ENCODE measurements around the gene MOB3A. TPM values are rescaled to one million over a fixed set of nuclear protein-coding genes. Genes with fewer than 3 reads are reported as not detected.

MOB3A gene
- total and polyA plus RNA-seq, 9 of the 15 experiments (the other 6 are each of a cell fraction or from before 2014, with no cell fraction given): 1.1 to 24.1 (median 6.0) TPM

GRCh38 chr19:2048959-2049740 lies 47.0 kb downstream of the MOB3A start (continued):
- TF ChIP-seq, protein P1, sequence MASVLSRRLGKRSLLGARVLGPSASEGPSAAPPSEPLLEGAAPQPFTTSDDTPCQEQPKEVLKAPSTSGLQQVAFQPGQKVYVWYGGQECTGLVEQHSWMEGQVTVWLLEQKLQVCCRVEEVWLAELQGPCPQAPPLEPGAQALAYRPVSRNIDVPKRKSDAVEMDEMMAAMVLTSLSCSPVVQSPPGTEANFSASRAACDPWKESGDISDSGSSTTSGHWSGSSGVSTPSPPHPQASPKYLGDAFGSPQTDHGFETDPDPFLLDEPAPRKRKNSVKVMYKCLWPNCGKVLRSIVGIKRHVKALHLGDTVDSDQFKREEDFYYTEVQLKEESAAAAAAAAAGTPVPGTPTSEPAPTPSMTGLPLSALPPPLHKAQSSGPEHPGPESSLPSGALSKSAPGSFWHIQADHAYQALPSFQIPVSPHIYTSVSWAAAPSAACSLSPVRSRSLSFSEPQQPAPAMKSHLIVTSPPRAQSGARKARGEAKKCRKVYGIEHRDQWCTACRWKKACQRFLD (CRISPR knock-in tag; IDR thresholded peaks at IDR 0.05): no peak
- TF ChIP-seq NR2C2 (CRISPR knock-in tag; IDR thresholded peaks at IDR 0.05) (no peak), NR2C2 (tag; IDR thresholded peaks at IDR 0.05) (no peak), RCOR1 (IDR thresholded peaks at IDR 0.05; ENCODE audit: borderline replicate concordance in 1 of 2, low read depth in 2 of 2, low read length in 2 of 2) (no peak), PRMT5 (CRISPR knock-in tag; IDR thresholded peaks at IDR 0.05) (no peak), ZBTB8A (IDR thresholded peaks at IDR 0.05; ENCODE audit: partially characterized antibody) (no peak), JUN (IDR thresholded peaks at IDR 0.05; ENCODE audit: borderline replicate concordance, low read depth, low read length) (no peak), JUN (CRISPR knock-in tag; IDR thresholded peaks at IDR 0.05; ENCODE audit: borderline replicate concordance) (no peak; the same call in 1 of the 2 replicates), MAX (CRISPR knock-in tag; IDR thresholded peaks at IDR 0.05) (0 out of 2 replicates have a peak, but pooled peaks have one; percentile 19), NFXL1 (CRISPR knock-in tag; IDR thresholded peaks at IDR 0.05) (no peak), ZNF766 (CRISPR knock-in tag; conservative IDR thresholded peaks at IDR 0.05) (no peak), ZC3H4 (CRISPR knock-in tag; IDR thresholded peaks at IDR 0.05; ENCODE audit: borderline replicate concordance) (0 out of 2 replicates have a peak, but pooled peaks have one; percentile 41), ZNF551 (CRISPR knock-in tag; IDR thresholded peaks at IDR 0.05) (no peak), THRA (IDR thresholded peaks at IDR 0.05) (no peak), NFE2L1 (tag; IDR thresholded peaks at IDR 0.05; ENCODE audit: borderline replicate concordance, low read depth) (no peak), RAD21 (CRISPR knock-in tag; conservative IDR thresholded peaks at IDR 0.05 in 1 of 2, IDR thresholded peaks at IDR 0.05 in 1 of 2) (no peak), FOXA3 (CRISPR knock-in tag; conservative IDR thresholded peaks at IDR 0.05 in 1 of 2, IDR thresholded peaks at IDR 0.05 in 1 of 2) (peak in 1 of 2 experiments; percentile 40; a peak in 1 of 4 replicates), HMG20B (CRISPR knock-in tag; IDR thresholded peaks at IDR 0.05) (no peak), ZNF197 (CRISPR knock-in tag; IDR thresholded peaks at IDR 0.05; ENCODE audit: low read depth) (no peak), KAT8 (IDR thresholded peaks at IDR 0.05; ENCODE audit: low read depth) (no peak), RBM34 (IDR thresholded peaks at IDR 0.05; ENCODE audit: borderline replicate concordance, insufficient read depth, low read length) (no peak), POU5F1 (IDR thresholded peaks at IDR 0.05; ENCODE audit: borderline replicate concordance, low read depth, low read length, partially characterized antibody) (no peak), BRCA1 (IDR thresholded peaks at IDR 0.05) (no peak), BRCA1 (CRISPR knock-in tag; IDR thresholded peaks at IDR 0.05) (0 out of 2 replicates have a peak, but pooled peaks have one; percentile 35), POLR3G (IDR thresholded peaks at IDR 0.05; ENCODE audit: extremely low read depth, insufficient read length, insufficient replicate concordance) (no peak)
- TF ChIP-seq, protein P2, sequence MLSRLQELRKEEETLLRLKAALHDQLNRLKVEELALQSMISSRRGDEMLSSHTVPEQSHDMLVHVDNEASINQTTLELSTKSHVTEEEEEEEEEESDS (CRISPR knock-in tag; IDR thresholded peaks at IDR 0.05): no peak

All from K562 (cell line).